ENCODE data around the gene NR3C2. TPM values are rescaled to one million over a fixed set of nuclear protein-coding genes. Genes with fewer than 3 reads are reported as not detected.

NR3C2 gene
- total RNA-seq, 1 experiment from 2014 or later = 2.8 TPM

GRCh38 chr4:148431401-148431800, 10.8 kb downstream of the NR3C2 start:
- ChIA-PET CTCF (no interaction called here), POLR2A (ENCODE audit: unreplicated experiment) (no interaction called here)
- Histone ChIP-seq H3F3A (ENCODE audit: low read length, unreplicated experiment) (no peaks in the 10 kb centered on the region), H3K27ac (ENCODE audit: low read length) (no peak overlapping the region), H3K36me3 (ENCODE audit: low read depth, low read length) (no peaks in the 10 kb centered on the region), H3K4me3 (ENCODE audit: low read length) (no peak overlapping the region), H3K27me3 (ENCODE audit: low read length) (no peaks in the 10 kb centered on the region), H3K4me2 (ENCODE audit: low read length) (no peak overlapping the region), H3K9me2 (replicated peaks; ENCODE audit: low read length) (no peaks in the 10 kb centered on the region), H3K9me3 (ENCODE audit: low read length) (no peaks in the 10 kb centered on the region), H4K20me1 (ENCODE audit: low read length) (no peaks in the 10 kb centered on the region), H3K4me1 (ENCODE audit: insufficient read depth, low read length) (0 out of 2 replicates have a peak, but pooled peaks cover 5% of the 10 kb centered on the region), H2AFZ (ENCODE audit: low read length) (no peak overlapping the region), H3K9ac (ENCODE audit: low read length) (no peak overlapping the region), H3K79me2 (ENCODE audit: low read length) (no peaks in the 10 kb centered on the region)
- intact Hi-C loops (cut with micrococcal nuclease) = no loop called here
- TF ChIP-seq EZH2 (IDR thresholded peaks at IDR 0.05; ENCODE audit: low read length, unreplicated experiment) (no peak), EZH2phosphoT487 (IDR thresholded peaks at IDR 0.05; ENCODE audit: borderline replicate concordance, low read length) (no peak)
- TF ChIP-seq, protein P1, sequence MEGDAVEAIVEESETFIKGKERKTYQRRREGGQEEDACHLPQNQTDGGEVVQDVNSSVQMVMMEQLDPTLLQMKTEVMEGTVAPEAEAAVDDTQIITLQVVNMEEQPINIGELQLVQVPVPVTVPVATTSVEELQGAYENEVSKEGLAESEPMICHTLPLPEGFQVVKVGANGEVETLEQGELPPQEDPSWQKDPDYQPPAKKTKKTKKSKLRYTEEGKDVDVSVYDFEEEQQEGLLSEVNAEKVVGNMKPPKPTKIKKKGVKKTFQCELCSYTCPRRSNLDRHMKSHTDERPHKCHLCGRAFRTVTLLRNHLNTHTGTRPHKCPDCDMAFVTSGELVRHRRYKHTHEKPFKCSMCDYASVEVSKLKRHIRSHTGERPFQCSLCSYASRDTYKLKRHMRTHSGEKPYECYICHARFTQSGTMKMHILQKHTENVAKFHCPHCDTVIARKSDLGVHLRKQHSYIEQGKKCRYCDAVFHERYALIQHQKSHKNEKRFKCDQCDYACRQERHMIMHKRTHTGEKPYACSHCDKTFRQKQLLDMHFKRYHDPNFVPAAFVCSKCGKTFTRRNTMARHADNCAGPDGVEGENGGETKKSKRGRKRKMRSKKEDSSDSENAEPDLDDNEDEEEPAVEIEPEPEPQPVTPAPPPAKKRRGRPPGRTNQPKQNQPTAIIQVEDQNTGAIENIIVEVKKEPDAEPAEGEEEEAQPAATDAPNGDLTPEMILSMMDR (conservative IDR thresholded peaks at IDR 0.05; ENCODE audit: low read depth, low read length) = no peak
- DNase-seq (no peak), ATAC-seq (no peak)
- BruUV-seq (replicated peaks) = no TSS peak

DNA sequence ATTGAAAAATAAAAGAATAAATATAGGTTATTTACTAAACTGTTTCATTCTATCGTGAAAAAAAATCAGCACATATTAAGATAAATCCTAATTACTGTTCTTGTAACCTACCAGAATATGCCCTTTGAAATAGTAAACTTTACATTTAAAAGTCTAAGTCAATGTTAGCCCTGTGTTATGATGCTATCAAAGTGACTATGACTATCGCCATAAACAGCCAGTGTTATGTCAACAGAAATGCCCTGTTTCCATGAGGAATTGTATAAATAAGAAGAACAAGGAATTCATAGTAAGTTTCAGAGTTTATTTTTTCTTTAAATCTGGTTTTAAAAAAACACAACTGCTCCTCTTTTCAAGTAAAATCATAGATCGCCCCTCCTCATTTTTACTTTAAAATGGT, 11.4 kb downstream of the NR3C2 start:
- Histone ChIP-seq H3F3A (ENCODE audit: low read length, unreplicated experiment) (no peaks in the 10 kb centered on the region), H3K27ac (ENCODE audit: low read length) (no peak overlapping the region), H3K4me2 (ENCODE audit: low read length) (no peak overlapping the region), H3K27me3 (ENCODE audit: low read length) (no peaks in the 10 kb centered on the region), H3K9me2 (replicated peaks; ENCODE audit: low read length) (no peaks in the 10 kb centered on the region), H3K9ac (ENCODE audit: low read length) (no peak overlapping the region), H3K4me1 (ENCODE audit: insufficient read depth, low read length) (0 out of 2 replicates have a peak, but pooled peaks cover 5% of the 10 kb centered on the region), H3K4me3 (ENCODE audit: low read length) (no peak overlapping the region), H4K20me1 (ENCODE audit: low read length) (no peaks in the 10 kb centered on the region), H3K9me3 (ENCODE audit: low read length) (no peaks in the 10 kb centered on the region), H2AFZ (ENCODE audit: low read length) (no peak overlapping the region), H3K36me3 (ENCODE audit: low read depth, low read length) (no peaks in the 10 kb centered on the region), H3K79me2 (ENCODE audit: low read length) (no peaks in the 10 kb centered on the region)
- no peak for ATAC-seq
- TF ChIP-seq, protein P1 (conservative IDR thresholded peaks at IDR 0.05; ENCODE audit: low read depth, low read length) = no peak
- TF ChIP-seq EZH2phosphoT487 (IDR thresholded peaks at IDR 0.05; ENCODE audit: borderline replicate concordance, low read length) = no peak
- no peak for TF ChIP-seq EZH2 (IDR thresholded peaks at IDR 0.05; ENCODE audit: low read length, unreplicated experiment)
- no peak for DNase-seq
- BruUV-seq (replicated peaks) = no TSS peak
- POLR2A ChIA-PET (ENCODE audit: unreplicated experiment) = no interaction called here
- intact Hi-C loops (cut with micrococcal nuclease) = no loop called here
- CTCF ChIA-PET = no interaction called here

- Histone ChIP-seq H3K4me1 (ENCODE audit: insufficient read depth, low read length) (0 out of 2 replicates have a peak, but pooled peaks cover 3% of the 10 kb centered on the region), H3K4me3 (ENCODE audit: low read length) (no peak overlapping the region), H3K4me2 (ENCODE audit: low read length) (no peak overlapping the region), H3K9me3 (ENCODE audit: low read length) (no peaks in the 10 kb centered on the region), H3K36me3 (ENCODE audit: low read depth, low read length) (no peaks in the 10 kb centered on the region), H2AFZ (ENCODE audit: low read length) (no peak overlapping the region), H3K27me3 (ENCODE audit: low read length) (no peaks in the 10 kb centered on the region), H4K20me1 (ENCODE audit: low read length) (no peaks in the 10 kb centered on the region), H3K9me2 (replicated peaks; ENCODE audit: low read length) (no peaks in the 10 kb centered on the region), H3K9ac (ENCODE audit: low read length) (no peak overlapping the region), H3K79me2 (ENCODE audit: low read length) (no peaks in the 10 kb centered on the region), H3K27ac (ENCODE audit: low read length) (no peak overlapping the region), H3F3A (ENCODE audit: low read length, unreplicated experiment) (no peaks in the 10 kb centered on the region)
- POLR2A ChIA-PET (ENCODE audit: unreplicated experiment) = no interaction called here
- BruUV-seq (replicated peaks) = no TSS peak
- CTCF ChIA-PET = no interaction called here
- no peak for DNase-seq
- no peak for ATAC-seq
- intact Hi-C loops (cut with micrococcal nuclease) = loop anchor here (10.0 kb wide), 1 partner anchor 164 kb away; no protein-coding TSS in a partner anchor
- no peak for TF ChIP-seq EZH2phosphoT487 (IDR thresholded peaks at IDR 0.05; ENCODE audit: borderline replicate concordance, low read length)
- no peak for TF ChIP-seq EZH2 (IDR thresholded peaks at IDR 0.05; ENCODE audit: low read length, unreplicated experiment)
- TF ChIP-seq, protein P1 (conservative IDR thresholded peaks at IDR 0.05; ENCODE audit: low read depth, low read length) = no peak
Measured at GRCh38 chr4:148429206-148429605, 13.0 kb downstream of the NR3C2 start.
